K562 (cell line): ENCODE data around the gene NOXRED1. TPM values are rescaled to one million over a fixed set of nuclear protein-coding genes. Genes with fewer than 3 reads are reported as not detected.

Source experiments
- CBFB ChIP-seq: sonication (generic); formaldehyde crosslinking; IDR thresholded peaks from 2 replicates; pipeline ENCODE4 v1.4.0; 2020; ENCODE audit warnings: mild to moderate bottlenecking, missing genetic modification reagents
- KLF13 ChIP-seq: fragments of 450-650 bp; IDR thresholded peaks from 2 replicates; pipeline ENCODE4 v1.6.1; 2016; ENCODE audit warnings: missing genetic modification characterization, low read depth, mild to moderate bottlenecking, missing compliant biosample characterization, moderate library complexity, borderline replicate concordance
- NFE2 ChIP-seq: IDR thresholded peaks from 2 replicates; pipeline ENCODE4 v1.6.1; 2014; ENCODE audit warnings: antibody characterized with exemption, low read depth
- PHF20 ChIP-seq: fragments of 450-650 bp; IDR thresholded peaks from 2 replicates; pipeline ENCODE4 v1.6.1; 2018; ENCODE audit not compliant: partially characterized antibody
- PKNOX1 ChIP-seq: fragments of 450-650 bp; IDR thresholded peaks from 2 replicates; pipeline ENCODE4 v1.6.1; 2016
- RB1 ChIP-seq: fragments of 450-650 bp; IDR thresholded peaks from 2 replicates; pipeline ENCODE4 v1.6.1; 2017; ENCODE audit warnings: low read depth, mild to moderate bottlenecking
- SP2 ChIP-seq: IDR thresholded peaks from 2 replicates; pipeline ENCODE4 v1.6.1; 2011; ENCODE audit warnings: mild to moderate bottlenecking, low read depth, low read length, moderate library complexity; ENCODE audit not compliant: poor library complexity, severe bottlenecking; ENCODE audit errors: extremely low read depth
- ZEB2 ChIP-seq: fragments of 450-650 bp; IDR thresholded peaks from 2 replicates; pipeline ENCODE4 v1.6.1; 2016
- ZFPM2 ChIP-seq: fragments of 250-450 bp; sonication (Bioruptor Pico); IDR thresholded peaks from 2 replicates; pipeline ENCODE4 v1.5.1; 2022; ENCODE audit warnings: mild to moderate bottlenecking
- ZNF197 ChIP-seq: fragments of 200-800 bp; sonication (Bioruptor generic); IDR thresholded peaks from 2 replicates; pipeline ENCODE4 v1.6.1; 2016; ENCODE audit warnings: low read depth, missing genetic modification characterization, missing compliant biosample characterization
- polyA plus RNA-seq, 8 experiments: library from polyadenylated mRNA; depleted of rRNA in 4 of 8; stranded (reverse) in 5 of 8; unstranded in 3 of 8; fragments of >200 nt; fragmentation: Nextera tagmentation in 2 of 8; fragmentation: Illumina TruSeq in 1 of 8; extraction: Ambion mirVana in 2 of 8; extraction: Trizol in 1 of 8; gene quantifications; 2 replicates each; pipeline versions ENCODE4 v1.2.1 to v1.2.3, GENCODE V29; 2011 to 2014; ENCODE audit warnings: inconsistent platforms in 1 of 8, missing spikeins in 1 of 8
- total RNA-seq, 7 experiments: library from RNA; depleted of rRNA in 6 of 7; stranded (reverse); fragments of >200 nt in 6 of 7; fragmentation: Illumina TruSeq in 2 of 7; extraction: Trizol in 2 of 7; gene quantifications; 2 replicates each; pipeline versions ENCODE4 v1.2.1 to v1.2.3, GENCODE V29; 2011 to 2021; ENCODE audit warnings: low replicate concordance in 1 of 7
- TF ChIP-seq, protein P1 (sequence below): fragments of 450-650 bp; IDR thresholded peaks from 2 replicates; pipeline ENCODE4 v1.7.1; 2018; ENCODE audit warnings: mild to moderate bottlenecking, low read depth; ENCODE audit not compliant: partially characterized antibody
- TF ChIP-seq, protein P2 (sequence below): fragments of 450-650 bp; IDR thresholded peaks from 2 replicates; pipeline ENCODE4 v1.6.1; 2018; ENCODE audit warnings: mild to moderate bottlenecking, low read depth; ENCODE audit not compliant: partially characterized antibody
- TF ChIP-seq, protein P3 (sequence below), 2 experiments: IDR thresholded peaks; 2 replicates each; pipeline ENCODE4 v1.6.1; 2011; ENCODE audit warnings: borderline replicate concordance in 1 of 2, control low read depth in 1 of 2, low read depth in 1 of 2, low read length in 1 of 2, mild to moderate bottlenecking in 1 of 2, mixed read lengths in 1 of 2, moderate library complexity in 1 of 2; ENCODE audit not compliant: insufficient read depth in 1 of 2, insufficient read length in 1 of 2, poor library complexity in 1 of 2, severe bottlenecking in 1 of 2; ENCODE audit errors: extremely low read depth in 1 of 2
- TF ChIP-seq, protein P4 (sequence below): fragments of 450-650 bp; IDR thresholded peaks from 2 replicates; pipeline ENCODE4 v1.6.1; 2018; ENCODE audit not compliant: partially characterized antibody

NOXRED1 gene
- total and polyA plus RNA-seq, 9 of the 15 experiments (the other 6 are each of a cell fraction or from before 2014, with no cell fraction given): 0.15 to 0.85 (median 0.30) TPM

- TF ChIP-seq NFE2 (peak; percentile 13; the same call in 1 of the 2 replicates), RB1 (0 out of 2 replicates have a peak, but pooled peaks have one; percentile 6), ZEB2 (peak; percentile 91), SP2 (no peak), PHF20 (peak; percentile 52), CBFB (peak; percentile 50; the same call in 1 of the 2 replicates), ZFPM2 (no peak), PKNOX1 (peak; percentile 69), ZNF197 (CRISPR knock-in tag) (no peak), KLF13 (tag) (0 out of 2 replicates have a peak, but pooled peaks have one; percentile 38)
- TF ChIP-seq, protein P1, sequence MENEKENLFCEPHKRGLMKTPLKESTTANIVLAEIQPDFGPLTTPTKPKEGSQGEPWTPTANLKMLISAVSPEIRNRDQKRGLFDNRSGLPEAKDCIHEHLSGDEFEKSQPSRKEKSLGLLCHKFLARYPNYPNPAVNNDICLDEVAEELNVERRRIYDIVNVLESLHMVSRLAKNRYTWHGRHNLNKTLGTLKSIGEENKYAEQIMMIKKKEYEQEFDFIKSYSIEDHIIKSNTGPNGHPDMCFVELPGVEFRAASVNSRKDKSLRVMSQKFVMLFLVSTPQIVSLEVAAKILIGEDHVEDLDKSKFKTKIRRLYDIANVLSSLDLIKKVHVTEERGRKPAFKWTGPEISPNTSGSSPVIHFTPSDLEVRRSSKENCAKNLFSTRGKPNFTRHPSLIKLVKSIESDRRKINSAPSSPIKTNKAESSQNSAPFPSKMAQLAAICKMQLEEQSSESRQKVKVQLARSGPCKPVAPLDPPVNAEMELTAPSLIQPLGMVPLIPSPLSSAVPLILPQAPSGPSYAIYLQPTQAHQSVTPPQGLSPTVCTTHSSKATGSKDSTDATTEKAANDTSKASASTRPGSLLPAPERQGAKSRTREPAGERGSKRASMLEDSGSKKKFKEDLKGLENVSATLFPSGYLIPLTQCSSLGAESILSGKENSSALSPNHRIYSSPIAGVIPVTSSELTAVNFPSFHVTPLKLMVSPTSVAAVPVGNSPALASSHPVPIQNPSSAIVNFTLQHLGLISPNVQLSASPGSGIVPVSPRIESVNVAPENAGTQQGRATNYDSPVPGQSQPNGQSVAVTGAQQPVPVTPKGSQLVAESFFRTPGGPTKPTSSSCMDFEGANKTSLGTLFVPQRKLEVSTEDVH: peak; percentile 90
- TF ChIP-seq, protein P2, sequence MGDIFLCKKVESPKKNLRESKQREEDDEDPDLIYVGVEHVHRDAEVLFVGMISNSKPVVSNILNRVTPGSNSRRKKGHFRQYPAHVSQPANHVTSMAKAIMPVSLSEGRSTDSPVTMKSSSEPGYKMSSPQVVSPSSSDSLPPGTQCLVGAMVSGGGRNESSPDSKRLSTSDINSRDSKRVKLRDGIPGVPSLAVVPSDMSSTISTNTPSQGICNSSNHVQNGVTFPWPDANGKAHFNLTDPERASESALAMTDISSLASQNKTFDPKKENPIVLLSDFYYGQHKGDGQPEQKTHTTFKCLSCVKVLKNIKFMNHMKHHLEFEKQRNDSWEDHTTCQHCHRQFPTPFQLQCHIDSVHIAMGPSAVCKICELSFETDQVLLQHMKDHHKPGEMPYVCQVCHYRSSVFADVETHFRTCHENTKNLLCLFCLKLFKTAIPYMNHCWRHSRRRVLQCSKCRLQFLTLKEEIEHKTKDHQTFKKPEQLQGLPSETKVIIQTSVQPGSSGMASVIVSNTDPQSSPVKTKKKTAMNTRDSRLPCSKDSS: no peak
- TF ChIP-seq, protein P3, sequence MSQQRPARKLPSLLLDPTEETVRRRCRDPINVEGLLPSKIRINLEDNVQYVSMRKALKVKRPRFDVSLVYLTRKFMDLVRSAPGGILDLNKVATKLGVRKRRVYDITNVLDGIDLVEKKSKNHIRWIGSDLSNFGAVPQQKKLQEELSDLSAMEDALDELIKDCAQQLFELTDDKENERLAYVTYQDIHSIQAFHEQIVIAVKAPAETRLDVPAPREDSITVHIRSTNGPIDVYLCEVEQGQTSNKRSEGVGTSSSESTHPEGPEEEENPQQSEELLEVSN (IDR thresholded peaks at IDR 0.05; ENCODE audit: borderline replicate concordance in 1 of 2, extremely low read depth in 1 of 2, insufficient read depth in 1 of 2, insufficient read length in 1 of 2, low read depth in 1 of 2, low read length in 1 of 2, poor library complexity in 1 of 2, severe bottlenecking in 1 of 2): peak; percentile 40 to 50
- TF ChIP-seq, protein P4, sequence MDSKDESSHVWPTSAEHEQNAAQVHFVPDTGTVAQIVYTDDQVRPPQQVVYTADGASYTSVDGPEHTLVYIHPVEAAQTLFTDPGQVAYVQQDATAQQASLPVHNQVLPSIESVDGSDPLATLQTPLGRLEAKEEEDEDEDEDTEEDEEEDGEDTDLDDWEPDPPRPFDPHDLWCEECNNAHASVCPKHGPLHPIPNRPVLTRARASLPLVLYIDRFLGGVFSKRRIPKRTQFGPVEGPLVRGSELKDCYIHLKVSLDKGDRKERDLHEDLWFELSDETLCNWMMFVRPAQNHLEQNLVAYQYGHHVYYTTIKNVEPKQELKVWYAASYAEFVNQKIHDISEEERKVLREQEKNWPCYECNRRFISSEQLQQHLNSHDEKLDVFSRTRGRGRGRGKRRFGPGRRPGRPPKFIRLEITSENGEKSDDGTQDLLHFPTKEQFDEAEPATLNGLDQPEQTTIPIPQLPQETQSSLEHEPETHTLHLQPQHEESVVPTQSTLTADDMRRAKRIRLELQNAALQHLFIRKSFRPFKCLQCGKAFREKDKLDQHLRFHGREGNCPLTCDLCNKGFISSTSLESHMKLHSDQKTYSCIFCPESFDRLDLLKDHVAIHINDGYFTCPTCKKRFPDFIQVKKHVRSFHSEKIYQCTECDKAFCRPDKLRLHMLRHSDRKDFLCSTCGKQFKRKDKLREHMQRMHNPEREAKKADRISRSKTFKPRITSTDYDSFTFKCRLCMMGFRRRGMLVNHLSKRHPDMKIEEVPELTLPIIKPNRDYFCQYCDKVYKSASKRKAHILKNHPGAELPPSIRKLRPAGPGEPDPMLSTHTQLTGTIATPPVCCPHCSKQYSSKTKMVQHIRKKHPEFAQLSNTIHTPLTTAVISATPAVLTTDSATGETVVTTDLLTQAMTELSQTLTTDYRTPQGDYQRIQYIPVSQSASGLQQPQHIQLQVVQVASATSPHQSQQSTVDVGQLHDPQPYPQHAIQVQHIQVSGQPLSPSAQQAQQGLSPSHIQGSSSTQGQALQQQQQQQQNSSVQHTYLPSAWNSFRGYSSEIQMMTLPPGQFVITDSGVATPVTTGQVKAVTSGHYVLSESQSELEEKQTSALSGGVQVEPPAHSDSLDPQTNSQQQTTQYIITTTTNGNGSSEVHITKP: no peak
These were observed 34.4 kb upstream of the NOXRED1 start, which contains the start of the genes AHSA1 and VIPAS39 (continued) for GRCh38 chr14:77457522-77458248.
